DND-41 (cell line): ENCODE data around the gene ARHGEF3.

Experiments used
- CTCF ChIP-seq: IDR thresholded peaks from 2 replicates; pipeline ENCODE4 v1.5.1; 2012; ENCODE audit warnings: borderline replicate concordance, low read length, moderate library complexity, mild to moderate bottlenecking; ENCODE audit not compliant: poor library complexity, severe bottlenecking; ENCODE audit errors: extremely low read depth
- EZH2 ChIP-seq: IDR thresholded peaks from 3 replicates; pipeline ENCODE4 v1.6.1; 2012; ENCODE audit warnings: borderline replicate concordance, low read depth, mild to moderate bottlenecking, moderate library complexity, low read length, inconsistent platforms; ENCODE audit not compliant: severe bottlenecking

DNA sequence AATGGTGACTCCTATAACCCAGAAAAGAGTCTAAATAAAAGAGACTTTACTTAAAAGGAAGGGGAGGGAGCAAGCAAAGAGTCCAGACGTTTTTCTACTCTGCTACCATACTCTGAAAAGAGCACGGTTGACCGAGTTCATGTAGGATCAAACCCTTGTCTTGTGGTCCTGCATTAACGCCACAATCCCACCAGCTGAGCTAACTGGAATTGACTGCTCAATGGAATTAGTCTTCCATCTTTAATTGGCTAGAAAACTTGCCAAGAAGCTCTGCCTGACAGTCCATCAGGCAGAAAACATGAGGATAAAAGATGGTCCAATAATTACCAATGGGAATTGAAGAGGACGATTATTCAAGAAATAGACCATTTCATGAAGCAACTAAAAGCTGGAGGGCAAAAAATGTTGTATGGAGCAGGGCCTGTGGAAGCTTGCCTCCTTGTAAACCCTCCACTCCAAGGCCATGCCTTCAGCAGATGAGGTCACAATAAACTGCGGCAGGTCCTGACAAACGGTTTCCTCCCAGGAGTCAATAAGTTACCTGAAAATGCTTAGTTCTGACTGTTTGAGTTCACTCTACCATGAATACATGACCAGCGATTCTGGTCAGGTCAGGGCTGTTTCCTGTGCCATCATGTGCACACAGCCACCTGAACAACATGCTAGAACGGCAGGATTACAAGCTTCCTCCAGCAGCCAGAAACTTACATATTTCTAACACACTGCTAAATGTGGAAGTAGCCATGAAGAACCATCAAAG, 35.6 kb upstream of the ARHGEF3 start:
- TF ChIP-seq CTCF (no peak), EZH2 (no peak)
